ENCODE data around the gene CR2.

GRCh38 chr1:207421078-207421477 lies 33.0 kb upstream of the CR2 start:
- no peak for TF ChIP-seq EZH2phosphoT487 (IDR thresholded peaks at IDR 0.05; ENCODE audit: borderline replicate concordance, low read length)
- TF ChIP-seq, protein P1, sequence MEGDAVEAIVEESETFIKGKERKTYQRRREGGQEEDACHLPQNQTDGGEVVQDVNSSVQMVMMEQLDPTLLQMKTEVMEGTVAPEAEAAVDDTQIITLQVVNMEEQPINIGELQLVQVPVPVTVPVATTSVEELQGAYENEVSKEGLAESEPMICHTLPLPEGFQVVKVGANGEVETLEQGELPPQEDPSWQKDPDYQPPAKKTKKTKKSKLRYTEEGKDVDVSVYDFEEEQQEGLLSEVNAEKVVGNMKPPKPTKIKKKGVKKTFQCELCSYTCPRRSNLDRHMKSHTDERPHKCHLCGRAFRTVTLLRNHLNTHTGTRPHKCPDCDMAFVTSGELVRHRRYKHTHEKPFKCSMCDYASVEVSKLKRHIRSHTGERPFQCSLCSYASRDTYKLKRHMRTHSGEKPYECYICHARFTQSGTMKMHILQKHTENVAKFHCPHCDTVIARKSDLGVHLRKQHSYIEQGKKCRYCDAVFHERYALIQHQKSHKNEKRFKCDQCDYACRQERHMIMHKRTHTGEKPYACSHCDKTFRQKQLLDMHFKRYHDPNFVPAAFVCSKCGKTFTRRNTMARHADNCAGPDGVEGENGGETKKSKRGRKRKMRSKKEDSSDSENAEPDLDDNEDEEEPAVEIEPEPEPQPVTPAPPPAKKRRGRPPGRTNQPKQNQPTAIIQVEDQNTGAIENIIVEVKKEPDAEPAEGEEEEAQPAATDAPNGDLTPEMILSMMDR (conservative IDR thresholded peaks at IDR 0.05; ENCODE audit: low read depth, low read length) = no peak
